ENCODE measurements around the gene SRPK3.

The SRPK3 gene

GRCh38 chrX:153773218-153773611 is 7.6 kb upstream of the SRPK3 start:
- TF ChIP-seq TAF1 (IDR thresholded peaks at IDR 0.05; ENCODE audit: low read depth), result no peak
- no peak for TF ChIP-seq FOXM1 (IDR thresholded peaks at IDR 0.05; ENCODE audit: borderline replicate concordance, low read depth)
- TF ChIP-seq TCF12 (IDR thresholded peaks at IDR 0.05; ENCODE audit: low read depth), result no peak
- no peak for TF ChIP-seq YY1 (IDR thresholded peaks at IDR 0.05; ENCODE audit: low read depth)
- no peak for TF ChIP-seq MAX (IDR thresholded peaks at IDR 0.05)
- no peak for TF ChIP-seq EGR1 (IDR thresholded peaks at IDR 0.05)
- no peak for TF ChIP-seq REST (IDR thresholded peaks at IDR 0.05; ENCODE audit: low read depth)
- no peak for TF ChIP-seq CREB1 (IDR thresholded peaks at IDR 0.05; ENCODE audit: low read depth)
- no peak for TF ChIP-seq CEBPB (IDR thresholded peaks at IDR 0.05)
- no peak for TF ChIP-seq EP300 (IDR thresholded peaks at IDR 0.05; ENCODE audit: borderline replicate concordance)
- no peak for TF ChIP-seq USF1 (IDR thresholded peaks at IDR 0.05)
- TF ChIP-seq RAD21 (IDR thresholded peaks at IDR 0.05; ENCODE audit: low read depth), result no peak
- TF ChIP-seq NFIC (IDR thresholded peaks at IDR 0.05), result no peak
- no peak for TF ChIP-seq TEAD4 (IDR thresholded peaks at IDR 0.05)
- TF ChIP-seq ZBTB7A (IDR thresholded peaks at IDR 0.05; ENCODE audit: low read depth), result no peak

GRCh38 chrX:153773741-153774575 is 6.9 kb upstream of the SRPK3 start:
- TF ChIP-seq REST (IDR thresholded peaks at IDR 0.05; ENCODE audit: low read depth) (no peak), FOXM1 (IDR thresholded peaks at IDR 0.05; ENCODE audit: borderline replicate concordance, low read depth) (no peak)

GRCh38 chrX:153774576-153775292 is 6.1 kb upstream of the SRPK3 start:
- TF ChIP-seq YY1 (IDR thresholded peaks at IDR 0.05; ENCODE audit: low read depth) (no peak), TCF12 (IDR thresholded peaks at IDR 0.05; ENCODE audit: low read depth) (no peak), TAF1 (IDR thresholded peaks at IDR 0.05; ENCODE audit: low read depth) (no peak), REST (IDR thresholded peaks at IDR 0.05; ENCODE audit: low read depth) (no peak), CEBPB (IDR thresholded peaks at IDR 0.05) (no peak), FOXM1 (IDR thresholded peaks at IDR 0.05; ENCODE audit: borderline replicate concordance, low read depth) (no peak), USF1 (IDR thresholded peaks at IDR 0.05) (no peak), RAD21 (IDR thresholded peaks at IDR 0.05; ENCODE audit: low read depth) (no peak), TEAD4 (IDR thresholded peaks at IDR 0.05) (no peak), CREB1 (IDR thresholded peaks at IDR 0.05; ENCODE audit: low read depth) (no peak), EP300 (IDR thresholded peaks at IDR 0.05; ENCODE audit: borderline replicate concordance) (no peak), MAX (IDR thresholded peaks at IDR 0.05) (no peak), NFIC (IDR thresholded peaks at IDR 0.05) (no peak), EGR1 (IDR thresholded peaks at IDR 0.05) (no peak), ZBTB7A (IDR thresholded peaks at IDR 0.05; ENCODE audit: low read depth) (no peak)
